Stomach (tissue), 9 donors: ENCODE results near the gene ATP9A. TPM values are rescaled to one million over a fixed set of nuclear protein-coding genes. Genes with fewer than 3 reads are reported as not detected.
A peak's percentile ranks its signal among the peaks of the same experiment; 100 is the strongest.

Experiments used
- DNase-seq, 2 donors: peaks; one replicate each; pipeline versions ENCODE4 v3.0.0 to v3.0.0-alpha.2; 2013 to 2019
- H3K27ac ChIP-seq, 5 donors: fragments of 200-600 bp in 4 of 5; sonication (generic) in 4 of 5; one replicate each; pipeline ENCODE4 v1.5.1; 2013 to 2019; ENCODE audit warnings: mild to moderate bottlenecking in 1 of 5, moderate library complexity in 1 of 5
- H3K27me3 ChIP-seq, 3 donors: fragments of 200-600 bp; sonication (generic); one replicate each; pipeline ENCODE4 v1.5.1; 2017 to 2019; ENCODE audit warnings: mixed run types in 1 of 3
- H3K36me3 ChIP-seq, 4 donors: fragments of 200-600 bp; sonication (generic); 1 replicate in 3 of 4; 2 replicates in 1 of 4; pipeline ENCODE4 v1.5.1; 2016 to 2019
- H3K4me1 ChIP-seq, 4 donors: fragments of 200-600 bp; sonication (generic); one replicate each; pipeline ENCODE4 v1.5.1; 2016 to 2019
- H3K4me3 ChIP-seq, 4 donors: fragments of 200-600 bp; sonication (generic) in 3 of 4; one replicate each; pipeline ENCODE4 v1.5.1; 2016 to 2019; ENCODE audit warnings: mild to moderate bottlenecking in 1 of 4
- H3K9me3 ChIP-seq, 4 donors: fragments of 200-600 bp; sonication (generic); one replicate each; pipeline ENCODE4 v1.5.1; 2016 to 2019
- CTCF ChIP-seq, 7 experiments: fragments of 450-650 bp in 4 of 7; fragments of 200-600 bp in 3 of 7; sonication (generic) in 3 of 7; IDR thresholded peaks; one replicate each; pipeline ENCODE4 v1.5.1; 2016 to 2019; ENCODE audit warnings: antibody characterized with exemption in 7 of 7, control low read depth in 2 of 7, mild to moderate bottlenecking in 1 of 7
- EP300 ChIP-seq: sonication (generic); formaldehyde crosslinking; IDR thresholded peaks from one replicate; pipeline ENCODE4 v1.6.1; 2017; ENCODE audit warnings: antibody characterized with exemption
- POLR2A ChIP-seq, 4 donors: fragments of 450-650 bp; IDR thresholded peaks; one replicate each; pipeline ENCODE4 v1.6.1; 2016; ENCODE audit warnings: antibody characterized with exemption in 4 of 4, control low read depth in 2 of 4, mild to moderate bottlenecking in 1 of 4, moderate library complexity in 1 of 4
- POLR2AphosphoS5 ChIP-seq, 3 donors: sonication (generic); formaldehyde crosslinking; IDR thresholded peaks; one replicate each; pipeline ENCODE4 v1.6.1; 2016; ENCODE audit warnings: antibody characterized with exemption in 3 of 3
- WGBS, 5 donors: extraction: QIAGEN DNeasy Blood & Tissue Kit in 3 of 5; methylation state at CpG; one replicate each; pipeline versions ENCODE4 v1.1.5 to v1.1.7; 2013 to 2018; 5-methylcytosine and 5-hydroxymethylcytosine counted together
- intact Hi-C: fragments of 100-400 bp; cut with DNase I; formaldehyde crosslinking; loops from one replicate; pipeline ENCODE4 v1.15.1; 2023; ENCODE audit warnings: low total_unique reads
- polyA plus RNA-seq, 3 donors: library from polyadenylated mRNA; stranded (reverse); fragments of 200-250 nt; gene quantifications; one replicate each; pipeline ENCODE4 v1.2.3, GENCODE V29; 2013
- total RNA-seq, 5 donors: library from RNA; depleted of rRNA; stranded (reverse); fragments of >200 nt; gene quantifications; one replicate each; pipeline versions ENCODE4 v1.1.0 to v1.2.3, GENCODE V29; 2014 to 2016
- donor health status: healthy with polysubstance abuse.
- donor health status: Bipolar disorder and iron deficiency.
- donor health status: healthy.

ATP9A gene
- total and polyA plus RNA-seq, 8 donors, result 3.2 to 58.9 (median 12.7) TPM

GRCh38 chr20:51628533-51629398, 139.4 kb downstream of the ATP9A start:
- TF ChIP-seq EP300 (no peak), CTCF (IDR thresholded peaks at IDR 0.05) (no peak), POLR2A (IDR thresholded peaks at IDR 0.05) (no peak), POLR2AphosphoS5 (IDR thresholded peaks at IDR 0.05) (no peak)
- H3K27me3 ChIP-seq, result no peaks in the 10 kb centered on the region
- intact Hi-C loops, result no loop called here
- H3K4me3 ChIP-seq, result no peak overlapping the region
- 73 to 83% (median 77%) methylated on average over 8 of the region's 8 CpGs for WGBS, 5 donors
- no peaks in the 10 kb centered on the region for H3K9me3 ChIP-seq
- peaks cover 9 to 26% (median 17%) of the 10 kb centered on the region in 4 donors for H3K4me1 ChIP-seq
- peaks cover 0 to 41% (median 33%) of the 10 kb centered on the region in 4 donors for H3K36me3 ChIP-seq
- no peak overlapping the region for H3K27ac ChIP-seq
- DNase-seq, result peak in 1 of 2 donors; percentile 49

- H3K27ac ChIP-seq, result no peak overlapping the region
- no peak for DNase-seq
- peaks cover 9 to 24% (median 16%) of the 10 kb centered on the region in 4 donors for H3K4me1 ChIP-seq
- H3K36me3 ChIP-seq, result peaks cover 0 to 53% (median 40%) of the 10 kb centered on the region in 4 donors
- H3K9me3 ChIP-seq, result no peaks in the 10 kb centered on the region
- WGBS, 5 donors, result 86 to 93% (median 89%) methylated on average over 10 of the region's 10 CpGs
- no peaks in the 10 kb centered on the region for H3K27me3 ChIP-seq
- intact Hi-C loops, result no loop called here
- H3K4me3 ChIP-seq, result no peak overlapping the region
- TF ChIP-seq POLR2A (IDR thresholded peaks at IDR 0.05), result no peak
- no peak for TF ChIP-seq CTCF (IDR thresholded peaks at IDR 0.05)
- TF ChIP-seq POLR2AphosphoS5 (IDR thresholded peaks at IDR 0.05), result no peak
- no peak for TF ChIP-seq EP300
These were observed 140.6 kb downstream of the ATP9A start for GRCh38 chr20:51627586-51627985.

- TF ChIP-seq EP300, result no peak
- no peak for TF ChIP-seq CTCF (IDR thresholded peaks at IDR 0.05)
- no peak for TF ChIP-seq POLR2AphosphoS5 (IDR thresholded peaks at IDR 0.05)
- WGBS, 5 donors, result 85 to 92% (median 87%) methylated on average over 10 to 14 of the region's 14 CpGs
- intact Hi-C loops, result no loop called here
- H3K9me3 ChIP-seq, result no peaks in the 10 kb centered on the region
- no peaks in the 10 kb centered on the region for H3K27me3 ChIP-seq
- DNase-seq, result no peak
- H3K36me3 ChIP-seq, result peaks cover 0 to 73% (median 60%) of the 10 kb centered on the region in 4 donors
- H3K27ac ChIP-seq, result no peak overlapping the region
- H3K4me3 ChIP-seq, result no peak overlapping the region
- peaks cover under 1 to 2% (median under 1%) of the 10 kb centered on the region in 4 donors for H3K4me1 ChIP-seq
These were observed 143.1 kb downstream of the ATP9A start for GRCh38 chr20:51625105-51625504.

GRCh38 chr20:51624157-51624731, 143.9 kb downstream of the ATP9A start:
- WGBS, 5 donors, result 55 to 66% (median 60%) methylated on average over 13 to 17 of the region's 17 CpGs
- DNase-seq, result peak; percentile 60 to 82
- TF ChIP-seq EP300 (no peak), POLR2A (IDR thresholded peaks at IDR 0.05) (no peak), CTCF (IDR thresholded peaks at IDR 0.05) (peak in 5 of 7 experiments; percentile 22 to 69 (median 44)), POLR2AphosphoS5 (IDR thresholded peaks at IDR 0.05) (no peak)
- H3K27ac ChIP-seq, result no peak overlapping the region
- no peaks in the 10 kb centered on the region for H3K27me3 ChIP-seq
- no peak overlapping the region for H3K4me3 ChIP-seq
- intact Hi-C loops, result no loop called here
- H3K9me3 ChIP-seq, result no peaks in the 10 kb centered on the region
- H3K4me1 ChIP-seq, result no peaks in the 10 kb centered on the region
- peaks cover 0 to 77% (median 61%) of the 10 kb centered on the region in 4 donors for H3K36me3 ChIP-seq
